ENCODE measurements around the gene AFAP1. TPM values are rescaled to one million over a fixed set of nuclear protein-coding genes. Genes with fewer than 3 reads are reported as not detected.

Gene AFAP1
- total RNA-seq, 1 donor from 2014 or later, result 67.9 TPM

- H4K20me1 ChIP-seq (ENCODE audit: insufficient read depth, low read length), result peaks cover 15% of the 10 kb centered on the region
- FAIRE-seq, result no peak
- DNase-seq (ENCODE audit: low read depth), result peak; percentile 72
- H3K4me1 ChIP-seq (ENCODE audit: insufficient read depth, low read length), result peaks cover 67% of the 10 kb centered on the region
- Mint-ChIP-seq H3K36me3 (ENCODE audit: low read depth, unreplicated experiment) (peaks cover 53% of the 10 kb centered on the region), H3K9me3 (ENCODE audit: unreplicated experiment) (no peaks in the 10 kb centered on the region), H3K27me3 (ENCODE audit: low read depth, unreplicated experiment) (no peaks in the 10 kb centered on the region), H3K4me3 (ENCODE audit: unreplicated experiment) (no peak overlapping the region), H3K27ac (ENCODE audit: unreplicated experiment) (peak overlapping the region; percentile 29), H3K4me1 (ENCODE audit: low read depth, unreplicated experiment) (peaks cover 60% of the 10 kb centered on the region)
- peak overlapping the region; percentile 52 for H3K9ac ChIP-seq (ENCODE audit: low read length)
- H3K9me3 ChIP-seq (ENCODE audit: insufficient read depth, low read depth, low read length), result no peaks in the 10 kb centered on the region
- peak overlapping the region; percentile 45 for H3K4me2 ChIP-seq (ENCODE audit: low read length)
- no peak overlapping the region for H2AFZ ChIP-seq (ENCODE audit: low read depth, low read length)
- H3K4me3 ChIP-seq (ENCODE audit: insufficient read depth, low read depth, low read length), result no peak overlapping the region
- peaks cover 76% of the 10 kb centered on the region for H3K79me2 ChIP-seq (ENCODE audit: insufficient read depth, low read length)
- H3K27ac ChIP-seq (ENCODE audit: low read depth, low read length), result peak overlapping the region; percentile 72
- H3K36me3 ChIP-seq (ENCODE audit: insufficient read depth, low read length), result peaks cover 73% of the 10 kb centered on the region
- TF ChIP-seq CTCF (IDR thresholded peaks at IDR 0.05; ENCODE audit: insufficient read depth, low read depth, low read length) (no peak), EZH2 (IDR thresholded peaks at IDR 0.05; ENCODE audit: insufficient read depth, low read length) (no peak)
- no peaks in the 10 kb centered on the region for H3K27me3 ChIP-seq (ENCODE audit: insufficient read depth, low read length)
Observed at GRCh38 chr4:7815981-7816380, 123.7 kb downstream of the AFAP1 start.

GRCh38 chr4:7815562-7815961 lies 124.1 kb downstream of the AFAP1 start:
- Histone ChIP-seq H3K4me3 (ENCODE audit: insufficient read depth, low read depth, low read length) (no peak overlapping the region), H3K79me2 (ENCODE audit: insufficient read depth, low read length) (peaks cover 78% of the 10 kb centered on the region), H2AFZ (ENCODE audit: low read depth, low read length) (no peak overlapping the region), H3K27ac (ENCODE audit: low read depth, low read length) (peak overlapping the region; percentile 72), H3K9ac (ENCODE audit: low read length) (peak overlapping the region; percentile 52), H3K27me3 (ENCODE audit: insufficient read depth, low read length) (no peaks in the 10 kb centered on the region), H3K9me3 (ENCODE audit: insufficient read depth, low read depth, low read length) (no peaks in the 10 kb centered on the region), H3K4me1 (ENCODE audit: insufficient read depth, low read length) (peaks cover 67% of the 10 kb centered on the region), H4K20me1 (ENCODE audit: insufficient read depth, low read length) (peaks cover 15% of the 10 kb centered on the region), H3K4me2 (ENCODE audit: low read length) (peak overlapping the region; percentile 45), H3K36me3 (ENCODE audit: insufficient read depth, low read length) (peaks cover 71% of the 10 kb centered on the region)
- FAIRE-seq, result no peak
- TF ChIP-seq EZH2 (IDR thresholded peaks at IDR 0.05; ENCODE audit: insufficient read depth, low read length) (no peak), CTCF (IDR thresholded peaks at IDR 0.05; ENCODE audit: insufficient read depth, low read depth, low read length) (no peak)
- Mint-ChIP-seq H3K27ac (ENCODE audit: unreplicated experiment) (no peak overlapping the region), H3K9me3 (ENCODE audit: unreplicated experiment) (no peaks in the 10 kb centered on the region), H3K36me3 (ENCODE audit: low read depth, unreplicated experiment) (peaks cover 54% of the 10 kb centered on the region), H3K27me3 (ENCODE audit: low read depth, unreplicated experiment) (no peaks in the 10 kb centered on the region), H3K4me1 (ENCODE audit: low read depth, unreplicated experiment) (peaks cover 64% of the 10 kb centered on the region), H3K4me3 (ENCODE audit: unreplicated experiment) (no peak overlapping the region)
- DNase-seq (ENCODE audit: low read depth), result peak; percentile 94

- H4K20me1 ChIP-seq (ENCODE audit: insufficient read depth, low read length), result peaks cover 5% of the 10 kb centered on the region
- peaks cover 49% of the 10 kb centered on the region for H3K36me3 Mint-ChIP-seq (ENCODE audit: low read depth, unreplicated experiment)
- no peak overlapping the region for H2AFZ ChIP-seq (ENCODE audit: low read depth, low read length)
- no peaks in the 10 kb centered on the region for H3K9me3 ChIP-seq (ENCODE audit: insufficient read depth, low read depth, low read length)
- H3K27me3 ChIP-seq (ENCODE audit: insufficient read depth, low read length), result no peaks in the 10 kb centered on the region
- H3K27ac ChIP-seq (ENCODE audit: low read depth, low read length), result peak overlapping the region; percentile 72
- H3K27me3 Mint-ChIP-seq (ENCODE audit: low read depth, unreplicated experiment), result no peaks in the 10 kb centered on the region
- peaks cover 72% of the 10 kb centered on the region for H3K36me3 ChIP-seq (ENCODE audit: insufficient read depth, low read length)
- no peak overlapping the region for H3K4me3 ChIP-seq (ENCODE audit: insufficient read depth, low read depth, low read length)
- H3K4me1 ChIP-seq (ENCODE audit: insufficient read depth, low read length), result peaks cover 67% of the 10 kb centered on the region
- no peak for FAIRE-seq
- H3K9me3 Mint-ChIP-seq (ENCODE audit: unreplicated experiment), result no peaks in the 10 kb centered on the region
- TF ChIP-seq EZH2 (IDR thresholded peaks at IDR 0.05; ENCODE audit: insufficient read depth, low read length) (no peak), CTCF (IDR thresholded peaks at IDR 0.05; ENCODE audit: insufficient read depth, low read depth, low read length) (no peak)
- H3K4me2 ChIP-seq (ENCODE audit: low read length), result peak overlapping the region; percentile 26
- H3K79me2 ChIP-seq (ENCODE audit: insufficient read depth, low read length), result peaks cover 77% of the 10 kb centered on the region
- no peak for DNase-seq (ENCODE audit: low read depth)
- H3K4me3 Mint-ChIP-seq (ENCODE audit: unreplicated experiment), result no peak overlapping the region
- peak overlapping the region; percentile 68 for H3K27ac Mint-ChIP-seq (ENCODE audit: unreplicated experiment)
- H3K9ac ChIP-seq (ENCODE audit: low read length), result peak overlapping the region; percentile 48
- H3K4me1 Mint-ChIP-seq (ENCODE audit: low read depth, unreplicated experiment), result peaks cover 59% of the 10 kb centered on the region
Observed at GRCh38 chr4:7814451-7814850, 125.2 kb downstream of the AFAP1 start.

All from astrocyte (in vitro differentiated cells and primary cell).